ENCODE measurements around the gene CDH23.

GRCh38 chr10:71666639-71667386 is 270.1 kb downstream of the CDH23 start:
- no peak for TF ChIP-seq GATA2 (IDR thresholded peaks at IDR 0.05; ENCODE audit: low read depth, low read length)
- no peak for TF ChIP-seq GATA3 (IDR thresholded peaks at IDR 0.05; ENCODE audit: low read depth, low read length)

All from SH-SY5Y (cell line).